Liver (tissue), 9 donors: ENCODE data around the gene EYA4. TPM values are rescaled to one million over a fixed set of nuclear protein-coding genes. Genes with fewer than 3 reads are reported as not detected.

Experiments used
- DNase-seq: peaks from one replicate; pipeline ENCODE4 v3.0.0-alpha.2; 2017; ENCODE audit warnings: low spot score
- H3K27ac ChIP-seq, 2 donors: one replicate each; pipeline ENCODE4 v1.7.0; 2013; ENCODE audit warnings: inconsistent platforms in 2 of 2, low read length in 2 of 2, control low read depth in 1 of 2, low read depth in 1 of 2, mild to moderate bottlenecking in 1 of 2
- H3K27me3 ChIP-seq, 4 donors: one replicate each; pipeline versions ENCODE4 v1.6.1 to v1.7.0; 2013; ENCODE audit warnings: low read length in 3 of 4, inconsistent platforms in 1 of 4, mild to moderate bottlenecking in 1 of 4, moderate library complexity in 1 of 4; ENCODE audit not compliant: control insufficient read depth in 4 of 4, insufficient read depth in 4 of 4
- H3K36me3 ChIP-seq, 4 donors: one replicate each; pipeline versions ENCODE4 v1.6.1 to v1.7.0; 2013; ENCODE audit warnings: low read length in 3 of 4, mild to moderate bottlenecking in 3 of 4, low read depth in 1 of 4, moderate library complexity in 1 of 4; ENCODE audit not compliant: control insufficient read depth in 4 of 4, insufficient read depth in 3 of 4
- H3K4me1 ChIP-seq, 4 donors: one replicate each; pipeline versions ENCODE4 v1.6.1 to v1.7.0; 2013; ENCODE audit warnings: low read length in 3 of 4, mild to moderate bottlenecking in 3 of 4, moderate library complexity in 1 of 4; ENCODE audit not compliant: control insufficient read depth in 4 of 4, insufficient read depth in 4 of 4
- H3K4me3 ChIP-seq, 3 donors: one replicate each; pipeline versions ENCODE4 v1.6.1 to v1.7.0; 2013; ENCODE audit warnings: low read length in 3 of 3, control low read depth in 1 of 3, low read depth in 1 of 3, mild to moderate bottlenecking in 1 of 3
- H3K9ac ChIP-seq, 2 donors: one replicate each; pipeline ENCODE4 v1.7.0; 2013; ENCODE audit warnings: low read length in 2 of 2, mild to moderate bottlenecking in 2 of 2, moderate library complexity in 2 of 2, control low read depth in 1 of 2, low read depth in 1 of 2
- H3K9me3 ChIP-seq, 4 donors: one replicate each; pipeline versions ENCODE4 v1.6.1 to v1.7.0; 2013; ENCODE audit warnings: low read length in 3 of 4; ENCODE audit not compliant: control insufficient read depth in 4 of 4
- CTCF ChIP-seq: fragments of 150-350 bp; IDR thresholded peaks from 2 replicates; pipeline ENCODE4 v1.5.1; 2017; ENCODE audit warnings: improper control_type of control experiment, low read depth, low read length; ENCODE audit not compliant: missing input control
- EGR1 ChIP-seq, 2 donors: IDR thresholded peaks; 2 replicates each; pipeline ENCODE4 v1.6.1; 2016 to 2018; ENCODE audit warnings: antibody characterized with exemption in 2 of 2, low read depth in 2 of 2
- FOXA1 ChIP-seq: IDR thresholded peaks from 2 replicates; pipeline ENCODE4 v1.6.1; 2016; ENCODE audit warnings: antibody characterized with exemption
- GABPA ChIP-seq, 2 donors: IDR thresholded peaks in 1 of 2; conservative IDR thresholded peaks in 1 of 2; 2 replicates each; pipeline ENCODE4 v1.6.1; 2016; ENCODE audit warnings: antibody characterized with exemption in 2 of 2, mild to moderate bottlenecking in 1 of 2, moderate library complexity in 1 of 2
- HNF4A ChIP-seq, 2 donors: conservative IDR thresholded peaks; 2 replicates each; pipeline ENCODE4 v1.6.1; 2016; ENCODE audit warnings: antibody characterized with exemption in 2 of 2, mild to moderate bottlenecking in 2 of 2
- NR2F2 ChIP-seq: IDR thresholded peaks from 2 replicates; pipeline ENCODE4 v1.6.1; 2016; ENCODE audit warnings: antibody characterized with exemption
- RAD21 ChIP-seq, 2 donors: IDR thresholded peaks; 2 replicates each; pipeline ENCODE4 v1.6.1; 2016; ENCODE audit warnings: antibody characterized with exemption in 2 of 2, mild to moderate bottlenecking in 2 of 2
- REST ChIP-seq: IDR thresholded peaks from 2 replicates; pipeline ENCODE4 v1.6.1; 2016; ENCODE audit warnings: antibody characterized with exemption, mild to moderate bottlenecking
- SP1 ChIP-seq: IDR thresholded peaks from 2 replicates; pipeline ENCODE4 v1.6.1; 2018; ENCODE audit warnings: antibody characterized with exemption, mild to moderate bottlenecking
- YY1 ChIP-seq: IDR thresholded peaks from 2 replicates; pipeline ENCODE4 v1.6.1; 2016; ENCODE audit warnings: antibody characterized with exemption, mild to moderate bottlenecking
- ZBTB33 ChIP-seq: IDR thresholded peaks from 2 replicates; pipeline ENCODE4 v1.6.1; 2016; ENCODE audit warnings: antibody characterized with exemption
- WGBS: extraction: QIAGEN DNeasy Blood & Tissue Kit; methylation state at CpG from one replicate; pipeline ENCODE4 v1.1.7; 2013; 5-methylcytosine and 5-hydroxymethylcytosine counted together
- polyA plus RNA-seq, 2 donors: library from polyadenylated mRNA; stranded (reverse) in 1 of 2; unstranded in 1 of 2; fragments of 200-250 nt in 1 of 2; fragments of >200 nt in 1 of 2; fragmentation: Nextera tagmentation in 1 of 2; extraction: Ambion mirVana in 1 of 2; gene quantifications; one replicate each; pipeline versions ENCODE4 v1.2.1 to v1.2.3, GENCODE V29; 2013 to 2015
- total RNA-seq, 2 donors: library from RNA; depleted of rRNA; stranded (reverse); fragments of >200 nt; gene quantifications; one replicate each; pipeline ENCODE4 v1.2.3, GENCODE V29; 2014
- TF ChIP-seq, protein P1 (sequence below): IDR thresholded peaks from 2 replicates; pipeline ENCODE4 v1.6.1; 2016; ENCODE audit warnings: antibody characterized with exemption
- TF ChIP-seq, protein P2 (sequence below): IDR thresholded peaks from 2 replicates; pipeline ENCODE4 v1.6.1; 2016; ENCODE audit warnings: antibody characterized with exemption
- donor health status: healthy.
- donor health status: healthy.
- donor health status: healthy.
- donor health status: healthy.
- donor health status: healthy.

The EYA4 gene
- total and polyA plus RNA-seq, 4 donors, result 0.05 to 0.50 TPM; not detected in 2

DNA sequence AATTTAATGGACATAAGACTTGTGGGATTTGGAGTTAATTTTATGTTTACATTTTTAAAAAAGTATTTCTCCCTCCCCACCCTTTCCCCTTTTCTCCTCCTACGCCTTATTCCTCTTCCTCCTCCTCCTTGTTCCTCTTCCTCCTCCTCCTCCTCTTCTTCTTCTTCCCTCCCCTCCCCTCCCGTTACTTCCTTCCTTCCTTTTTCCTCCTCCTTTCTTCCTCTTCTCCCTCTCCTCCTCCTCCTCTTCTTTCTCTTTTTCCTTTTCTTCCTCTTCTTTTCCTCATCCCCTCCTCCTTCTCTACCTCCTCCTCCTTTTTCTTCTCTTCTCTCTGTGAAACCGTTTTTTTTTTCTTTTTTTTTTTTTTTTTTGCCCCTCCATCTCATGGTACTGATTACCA is 139.6 kb downstream of the EYA4 start (continued):
- TF ChIP-seq ZBTB33 (no peak), SP1 (no peak), EGR1 (IDR thresholded peaks at IDR 0.05; ENCODE audit: low read depth in 2 of 2) (no peak), NR2F2 (no peak), HNF4A (conservative IDR thresholded peaks at IDR 0.05) (no peak)
- TF ChIP-seq, protein P1, sequence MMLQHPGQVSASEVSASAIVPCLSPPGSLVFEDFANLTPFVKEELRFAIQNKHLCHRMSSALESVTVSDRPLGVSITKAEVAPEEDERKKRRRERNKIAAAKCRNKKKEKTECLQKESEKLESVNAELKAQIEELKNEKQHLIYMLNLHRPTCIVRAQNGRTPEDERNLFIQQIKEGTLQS, result no peak

DNA sequence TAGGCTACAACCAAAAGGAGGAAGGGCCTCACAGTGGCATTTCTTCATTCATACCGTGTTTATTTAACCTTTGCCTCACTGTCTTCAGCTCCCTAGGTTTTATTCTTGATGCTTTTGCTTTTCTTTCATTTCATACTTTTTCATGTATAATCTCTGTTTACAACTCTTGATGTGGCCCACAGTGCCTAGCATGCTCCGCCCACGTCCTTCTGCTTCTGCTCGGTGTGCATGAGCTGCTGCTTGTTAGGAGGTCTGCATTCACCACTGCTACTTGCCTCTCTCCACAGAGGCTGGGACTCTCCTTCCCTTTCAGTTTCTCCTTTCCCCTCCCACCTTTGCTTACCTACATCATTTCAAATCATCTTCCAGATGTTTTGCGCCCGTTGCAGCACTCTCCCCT is 147.6 kb downstream of the EYA4 start:
- Histone ChIP-seq H3K4me1 (no peaks in the 10 kb centered on the region), H3K27me3 (no peaks in the 10 kb centered on the region), H3K9me3 (no peaks in the 10 kb centered on the region), H3K27ac (no peak overlapping the region), H3K4me3 (no peak overlapping the region), H3K36me3 (no peaks in the 10 kb centered on the region), H3K9ac (no peak overlapping the region)
- 84% methylated on average over 6 of the region's 6 CpGs for WGBS
- DNase-seq, result no peak
- TF ChIP-seq GABPA (IDR thresholded peaks at IDR 0.05 in 1 of 2, conservative IDR thresholded peaks at IDR 0.05 in 1 of 2) (no peak), REST (no peak), FOXA1 (no peak), RAD21 (IDR thresholded peaks at IDR 0.05) (no peak), CTCF (no peak), YY1 (no peak)

DNA sequence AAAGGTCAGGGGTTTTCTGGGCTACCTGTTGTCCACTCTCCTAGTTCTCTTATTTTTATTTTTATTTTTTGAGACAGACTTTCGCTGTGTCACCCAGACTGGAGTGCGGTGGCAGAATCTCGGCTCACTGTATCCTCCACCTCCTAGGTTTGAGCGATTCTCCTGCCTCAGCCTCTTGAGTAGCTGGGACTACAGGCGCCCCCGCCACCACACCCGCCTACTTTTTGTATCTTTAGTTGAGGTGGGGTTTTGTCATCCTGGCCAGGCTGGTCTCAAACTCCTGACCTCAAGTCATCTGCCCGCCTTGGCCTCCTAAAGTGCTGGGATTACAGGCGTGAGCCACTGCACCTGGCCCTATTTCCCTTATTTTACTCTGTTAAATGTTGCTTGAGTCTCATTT is 149.0 kb downstream of the EYA4 start:
- Histone ChIP-seq H3K27ac (no peak overlapping the region), H3K9me3 (no peaks in the 10 kb centered on the region), H3K4me3 (no peak overlapping the region), H3K27me3 (no peaks in the 10 kb centered on the region), H3K4me1 (no peaks in the 10 kb centered on the region), H3K9ac (no peak overlapping the region), H3K36me3 (no peaks in the 10 kb centered on the region)
- WGBS, result 94% methylated on average over 9 of the region's 9 CpGs
- DNase-seq, result no peak
- no peak for TF ChIP-seq CTCF
- TF ChIP-seq, protein P2, sequence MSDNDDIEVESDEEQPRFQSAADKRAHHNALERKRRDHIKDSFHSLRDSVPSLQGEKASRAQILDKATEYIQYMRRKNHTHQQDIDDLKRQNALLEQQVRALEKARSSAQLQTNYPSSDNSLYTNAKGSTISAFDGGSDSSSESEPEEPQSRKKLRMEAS, result no peak
